ENCODE data around the gene RPL27A.

- TF ChIP-seq, protein P1, sequence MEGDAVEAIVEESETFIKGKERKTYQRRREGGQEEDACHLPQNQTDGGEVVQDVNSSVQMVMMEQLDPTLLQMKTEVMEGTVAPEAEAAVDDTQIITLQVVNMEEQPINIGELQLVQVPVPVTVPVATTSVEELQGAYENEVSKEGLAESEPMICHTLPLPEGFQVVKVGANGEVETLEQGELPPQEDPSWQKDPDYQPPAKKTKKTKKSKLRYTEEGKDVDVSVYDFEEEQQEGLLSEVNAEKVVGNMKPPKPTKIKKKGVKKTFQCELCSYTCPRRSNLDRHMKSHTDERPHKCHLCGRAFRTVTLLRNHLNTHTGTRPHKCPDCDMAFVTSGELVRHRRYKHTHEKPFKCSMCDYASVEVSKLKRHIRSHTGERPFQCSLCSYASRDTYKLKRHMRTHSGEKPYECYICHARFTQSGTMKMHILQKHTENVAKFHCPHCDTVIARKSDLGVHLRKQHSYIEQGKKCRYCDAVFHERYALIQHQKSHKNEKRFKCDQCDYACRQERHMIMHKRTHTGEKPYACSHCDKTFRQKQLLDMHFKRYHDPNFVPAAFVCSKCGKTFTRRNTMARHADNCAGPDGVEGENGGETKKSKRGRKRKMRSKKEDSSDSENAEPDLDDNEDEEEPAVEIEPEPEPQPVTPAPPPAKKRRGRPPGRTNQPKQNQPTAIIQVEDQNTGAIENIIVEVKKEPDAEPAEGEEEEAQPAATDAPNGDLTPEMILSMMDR (conservative IDR thresholded peaks at IDR 0.05 in 1 of 2, IDR thresholded peaks at IDR 0.05 in 1 of 2; ENCODE audit: low read depth in 1 of 2, low read length in 2 of 2), result no peak
- no peak for TF ChIP-seq EZH2 (IDR thresholded peaks at IDR 0.05; ENCODE audit: low read length, missing control alignments)
Observed at GRCh38 chr11:8712506-8712905, 29.9 kb downstream of the RPL27A start.

All from fibroblast of lung (primary cell).